Spleen (tissue), 11 donors: ENCODE data around the gene MRM1. TPM values are rescaled to one million over a fixed set of nuclear protein-coding genes. Genes with fewer than 3 reads are reported as not detected.

Experiments
- DNase-seq: peaks from one replicate; pipeline ENCODE4 v3.0.0-alpha.2; 2020
- H3K27ac ChIP-seq, 8 donors: fragments of 200-600 bp; sonication (generic) in 7 of 8; 1 replicate in 4 of 8; 2 replicates in 4 of 8; pipeline versions ENCODE4 v1.5.0 to v1.8.0; 2016 to 2021; ENCODE audit warnings: inconsistent platforms in 4 of 8, mild to moderate bottlenecking in 4 of 8, moderate library complexity in 1 of 8
- H3K27me3 ChIP-seq, 7 donors: fragments of 200-600 bp; sonication (generic) in 6 of 7; replicated peaks in 1 of 7; 1 replicate in 4 of 7; 2 replicates in 3 of 7; pipeline versions ENCODE4 v1.5.0 to v1.8.0; 2016 to 2021; ENCODE audit warnings: inconsistent platforms in 3 of 7, mild to moderate bottlenecking in 1 of 7
- H3K36me3 ChIP-seq, 6 donors: fragments of 200-600 bp; sonication (generic) in 5 of 6; 1 replicate in 4 of 6; 2 replicates in 2 of 6; pipeline versions ENCODE4 v1.5.0 to v1.8.0; 2016 to 2021; ENCODE audit warnings: inconsistent platforms in 2 of 6
- H3K4me1 ChIP-seq, 6 donors: fragments of 200-600 bp; sonication (generic) in 5 of 6; 1 replicate in 3 of 6; 2 replicates in 3 of 6; pipeline versions ENCODE4 v1.5.0 to v1.8.0; 2016 to 2021; ENCODE audit warnings: inconsistent platforms in 3 of 6
- H3K4me3 ChIP-seq, 8 donors: fragments of 200-600 bp; sonication (generic) in 7 of 8; 1 replicate in 4 of 8; 2 replicates in 4 of 8; pipeline versions ENCODE4 v1.5.0 to v1.8.0; 2016 to 2021; ENCODE audit warnings: inconsistent platforms in 4 of 8, mild to moderate bottlenecking in 4 of 8, moderate library complexity in 2 of 8
- H3K9me3 ChIP-seq, 8 donors: fragments of 200-600 bp; sonication (generic) in 7 of 8; 1 replicate in 4 of 8; 2 replicates in 4 of 8; pipeline versions ENCODE4 v1.5.0 to v1.8.0; 2016 to 2021; ENCODE audit warnings: inconsistent platforms in 4 of 8
- POLR2A ChIP-seq, 3 donors: fragments of 450-650 bp; IDR thresholded peaks; one replicate each; pipeline ENCODE4 v1.5.1; 2017; ENCODE audit warnings: antibody characterized with exemption in 3 of 3, mild to moderate bottlenecking in 1 of 3
- POLR2AphosphoS5 ChIP-seq, 3 donors: sonication (generic); formaldehyde crosslinking; IDR thresholded peaks; one replicate each; pipeline ENCODE4 v1.5.1; 2017; ENCODE audit warnings: antibody characterized with exemption in 3 of 3
- WGBS, 5 donors: extraction: QIAGEN DNeasy Blood & Tissue Kit in 3 of 5; methylation state at CpG; one replicate each; pipeline versions ENCODE4 v1.1.5 to v1.1.7; 2013 to 2018; 5-methylcytosine and 5-hydroxymethylcytosine counted together
- intact Hi-C: fragments of 100-400 bp; cut with DNase I; formaldehyde crosslinking; loops from one replicate; pipeline ENCODE4 v1.15.0; 2023; ENCODE audit warnings: low total_unique reads
- polyA plus RNA-seq, 3 donors: library from polyadenylated mRNA; stranded (reverse); fragments of 200-250 nt; gene quantifications; one replicate each; pipeline ENCODE4 v1.2.1, GENCODE V29; 2013
- total RNA-seq, 7 donors: library from RNA; depleted of rRNA in 3 of 7; stranded (reverse); fragments of >200 nt in 3 of 7; fragmentation: NEBNext Ultra II Directional in 4 of 7; extraction: Animal tissue kit (Norgen Biotek cat#: 25700) in 4 of 7; gene quantifications; one replicate each; pipeline versions ENCODE4 v1.1.0 to v1.2.1, GENCODE V29; 2016 to 2021
- TF ChIP-seq, protein P1 (sequence below), 11 experiments: fragments of 200-600 bp in 7 of 11; fragments of 450-650 bp in 4 of 11; sonication (generic) in 4 of 11; IDR thresholded peaks in 8 of 11; conservative IDR thresholded peaks in 3 of 11; 1 replicate in 7 of 11; 2 replicates in 4 of 11; pipeline versions ENCODE4 v1.4.0 to v1.8.0; 2016 to 2021; ENCODE audit warnings: antibody characterized with exemption in 11 of 11, inconsistent platforms in 4 of 11, mild to moderate bottlenecking in 1 of 11
- donor health status: healthy with polysubstance abuse.
- donor health status: DM: no; HTN: no; CAD: no; lungs with moderate emphysema.
- donor health status: DM: no; HTN: no; CAD: no.
- donor health status: Bipolar disorder and iron deficiency.
- donor health status: healthy.
- donor health status: DM: no; HTN: no; CAD: no.
- donor health status: DM: yes; HTN: yes; CAD: no.

Gene MRM1
- total and polyA plus RNA-seq, 10 donors = 5.4 to 13.8 (median 8.5) TPM

- no peak for DNase-seq
- peaks cover 5 to 45% (median 20%) of the 10 kb centered on the region in 6 donors for H3K4me1 ChIP-seq
- H3K36me3 ChIP-seq = peaks cover 0 to 60% (median 44%) of the 10 kb centered on the region in 6 donors
- TF ChIP-seq, protein P1, sequence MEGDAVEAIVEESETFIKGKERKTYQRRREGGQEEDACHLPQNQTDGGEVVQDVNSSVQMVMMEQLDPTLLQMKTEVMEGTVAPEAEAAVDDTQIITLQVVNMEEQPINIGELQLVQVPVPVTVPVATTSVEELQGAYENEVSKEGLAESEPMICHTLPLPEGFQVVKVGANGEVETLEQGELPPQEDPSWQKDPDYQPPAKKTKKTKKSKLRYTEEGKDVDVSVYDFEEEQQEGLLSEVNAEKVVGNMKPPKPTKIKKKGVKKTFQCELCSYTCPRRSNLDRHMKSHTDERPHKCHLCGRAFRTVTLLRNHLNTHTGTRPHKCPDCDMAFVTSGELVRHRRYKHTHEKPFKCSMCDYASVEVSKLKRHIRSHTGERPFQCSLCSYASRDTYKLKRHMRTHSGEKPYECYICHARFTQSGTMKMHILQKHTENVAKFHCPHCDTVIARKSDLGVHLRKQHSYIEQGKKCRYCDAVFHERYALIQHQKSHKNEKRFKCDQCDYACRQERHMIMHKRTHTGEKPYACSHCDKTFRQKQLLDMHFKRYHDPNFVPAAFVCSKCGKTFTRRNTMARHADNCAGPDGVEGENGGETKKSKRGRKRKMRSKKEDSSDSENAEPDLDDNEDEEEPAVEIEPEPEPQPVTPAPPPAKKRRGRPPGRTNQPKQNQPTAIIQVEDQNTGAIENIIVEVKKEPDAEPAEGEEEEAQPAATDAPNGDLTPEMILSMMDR (IDR thresholded peaks at IDR 0.05 in 8 of 11, conservative IDR thresholded peaks at IDR 0.05 in 3 of 11) = no peak
- peak in 1 of 3 donors; percentile 21 for TF ChIP-seq POLR2AphosphoS5 (IDR thresholded peaks at IDR 0.05)
- 40 to 66% (median 44%) methylated on average over 2 of the region's 2 CpGs for WGBS, 5 donors
- peaks cover 0 to 9% (median 0%) of the 10 kb centered on the region in 7 donors for H3K27me3 ChIP-seq
- no peak overlapping the region for H3K4me3 ChIP-seq
- intact Hi-C loops = no loop called here
- peak overlapping the region in 1 of 8 donors; percentile 12 for H3K27ac ChIP-seq
- no peaks in the 10 kb centered on the region for H3K9me3 ChIP-seq
These were observed 11.3 kb upstream of the MRM1 start for GRCh38 chr17:36590082-36590481.

GRCh38 chr17:36591434-36592315 lies 9.7 kb upstream of the MRM1 start, which contains the start of gene DHRS11:
Gene DHRS11, plus strand, starts transcription at chr17:36591879. Its CDS starts 131 bp downstream, at chr17:36592010.
- H3K27ac ChIP-seq = peak within 1 kb of the TSS; percentile 15 to 83 (median 68)
- peak; percentile 79 to 86 (median 83) for TF ChIP-seq POLR2AphosphoS5 (IDR thresholded peaks at IDR 0.05)
- TF ChIP-seq POLR2A (IDR thresholded peaks at IDR 0.05) = no peak
- TF ChIP-seq, protein P1 (IDR thresholded peaks at IDR 0.05 in 8 of 11, conservative IDR thresholded peaks at IDR 0.05 in 3 of 11) = peak in 1 of 11 experiments; percentile 9
- peak within 1 kb of the TSS; percentile 62 to 93 (median 78) for H3K4me3 ChIP-seq
- intact Hi-C loops = no loop called here
- H3K4me1 ChIP-seq = peaks cover 5 to 45% (median 20%) of the 10 kb centered on the region in 6 donors
- H3K36me3 ChIP-seq = peaks cover 0 to 44% (median 28%) of the 10 kb centered on the region in 6 donors
- H3K9me3 ChIP-seq = no peaks in the 10 kb centered on the region
- DNase-seq = peak; percentile 95
- peaks cover 0 to 9% (median 0%) of the 10 kb centered on the region in 7 donors for H3K27me3 ChIP-seq
- WGBS, 5 donors = 2 to 4% (median 3%) methylated on average over 44 to 87 of the region's 87 CpGs

- WGBS, 5 donors = 5 to 9% (median 7%) methylated on average over 15 to 20 of the region's 20 CpGs
- intact Hi-C loops = no loop called here
These were observed 9.1 kb upstream of the MRM1 start for GRCh38 chr17:36592316-36592715.

More at GRCh38 chr17:36592316-36592715, 9.1 kb upstream of the MRM1 start:
- H3K27me3 ChIP-seq = peaks cover 0 to 9% (median 0%) of the 10 kb centered on the region in 7 donors
- DNase-seq = peak; percentile 81
- no peaks in the 10 kb centered on the region for H3K9me3 ChIP-seq
- peak overlapping the region in 5 of 8 donors; percentile 67 to 83 (median 74) for H3K27ac ChIP-seq
- H3K4me1 ChIP-seq = peaks cover 5 to 45% (median 20%) of the 10 kb centered on the region in 6 donors
- TF ChIP-seq POLR2A (IDR thresholded peaks at IDR 0.05) (no peak), POLR2AphosphoS5 (IDR thresholded peaks at IDR 0.05) (no peak)
- TF ChIP-seq, protein P1 (IDR thresholded peaks at IDR 0.05 in 8 of 11, conservative IDR thresholded peaks at IDR 0.05 in 3 of 11) = no peak
- H3K36me3 ChIP-seq = peaks cover 0 to 38% (median 22%) of the 10 kb centered on the region in 6 donors
- H3K4me3 ChIP-seq = peak overlapping the region; percentile 62 to 93 (median 78)
